ENCODE results near the gene CDK12. TPM values are rescaled to one million over a fixed set of nuclear protein-coding genes. Genes with fewer than 3 reads are reported as not detected.

CDK12 gene
- total and polyA plus RNA-seq, 9 of the 15 experiments (the other 6 are each of a cell fraction or from before 2014, with no cell fraction given): 3.4 to 65.6 (median 36.8) TPM

DNA sequence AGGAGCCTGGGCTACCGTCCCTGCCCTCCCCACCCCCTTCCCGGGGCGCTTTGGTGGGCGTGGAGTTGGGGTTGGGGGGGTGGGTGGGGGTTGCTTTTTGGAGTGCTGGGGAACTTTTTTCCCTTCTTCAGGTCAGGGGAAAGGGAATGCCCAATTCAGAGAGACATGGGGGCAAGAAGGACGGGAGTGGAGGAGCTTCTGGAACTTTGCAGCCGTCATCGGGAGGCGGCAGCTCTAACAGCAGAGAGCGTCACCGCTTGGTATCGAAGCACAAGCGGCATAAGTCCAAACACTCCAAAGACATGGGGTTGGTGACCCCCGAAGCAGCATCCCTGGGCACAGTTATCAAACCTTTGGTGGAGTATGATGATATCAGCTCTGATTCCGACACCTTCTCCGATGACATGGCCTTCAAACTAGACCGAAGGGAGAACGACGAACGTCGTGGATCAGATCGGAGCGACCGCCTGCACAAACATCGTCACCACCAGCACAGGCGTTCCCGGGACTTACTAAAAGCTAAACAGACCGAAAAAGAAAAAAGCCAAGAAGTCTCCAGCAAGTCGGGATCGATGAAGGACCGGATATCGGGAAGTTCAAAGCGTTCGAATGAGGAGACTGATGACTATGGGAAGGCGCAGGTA, 762 bp downstream of the CDK12 start (continued):
- TF ChIP-seq MEF2A (IDR thresholded peaks at IDR 0.05; ENCODE audit: control insufficient read depth, low read depth, low read length): no peak
- TF ChIP-seq ZNF584 (CRISPR knock-in tag; IDR thresholded peaks at IDR 0.05; ENCODE audit: low read depth): 0 out of 2 replicates have a peak, but pooled peaks have one; percentile 37
- no peak for TF ChIP-seq ESRRB (CRISPR knock-in tag; IDR thresholded peaks at IDR 0.05; ENCODE audit: borderline replicate concordance)
- TF ChIP-seq, protein P1, sequence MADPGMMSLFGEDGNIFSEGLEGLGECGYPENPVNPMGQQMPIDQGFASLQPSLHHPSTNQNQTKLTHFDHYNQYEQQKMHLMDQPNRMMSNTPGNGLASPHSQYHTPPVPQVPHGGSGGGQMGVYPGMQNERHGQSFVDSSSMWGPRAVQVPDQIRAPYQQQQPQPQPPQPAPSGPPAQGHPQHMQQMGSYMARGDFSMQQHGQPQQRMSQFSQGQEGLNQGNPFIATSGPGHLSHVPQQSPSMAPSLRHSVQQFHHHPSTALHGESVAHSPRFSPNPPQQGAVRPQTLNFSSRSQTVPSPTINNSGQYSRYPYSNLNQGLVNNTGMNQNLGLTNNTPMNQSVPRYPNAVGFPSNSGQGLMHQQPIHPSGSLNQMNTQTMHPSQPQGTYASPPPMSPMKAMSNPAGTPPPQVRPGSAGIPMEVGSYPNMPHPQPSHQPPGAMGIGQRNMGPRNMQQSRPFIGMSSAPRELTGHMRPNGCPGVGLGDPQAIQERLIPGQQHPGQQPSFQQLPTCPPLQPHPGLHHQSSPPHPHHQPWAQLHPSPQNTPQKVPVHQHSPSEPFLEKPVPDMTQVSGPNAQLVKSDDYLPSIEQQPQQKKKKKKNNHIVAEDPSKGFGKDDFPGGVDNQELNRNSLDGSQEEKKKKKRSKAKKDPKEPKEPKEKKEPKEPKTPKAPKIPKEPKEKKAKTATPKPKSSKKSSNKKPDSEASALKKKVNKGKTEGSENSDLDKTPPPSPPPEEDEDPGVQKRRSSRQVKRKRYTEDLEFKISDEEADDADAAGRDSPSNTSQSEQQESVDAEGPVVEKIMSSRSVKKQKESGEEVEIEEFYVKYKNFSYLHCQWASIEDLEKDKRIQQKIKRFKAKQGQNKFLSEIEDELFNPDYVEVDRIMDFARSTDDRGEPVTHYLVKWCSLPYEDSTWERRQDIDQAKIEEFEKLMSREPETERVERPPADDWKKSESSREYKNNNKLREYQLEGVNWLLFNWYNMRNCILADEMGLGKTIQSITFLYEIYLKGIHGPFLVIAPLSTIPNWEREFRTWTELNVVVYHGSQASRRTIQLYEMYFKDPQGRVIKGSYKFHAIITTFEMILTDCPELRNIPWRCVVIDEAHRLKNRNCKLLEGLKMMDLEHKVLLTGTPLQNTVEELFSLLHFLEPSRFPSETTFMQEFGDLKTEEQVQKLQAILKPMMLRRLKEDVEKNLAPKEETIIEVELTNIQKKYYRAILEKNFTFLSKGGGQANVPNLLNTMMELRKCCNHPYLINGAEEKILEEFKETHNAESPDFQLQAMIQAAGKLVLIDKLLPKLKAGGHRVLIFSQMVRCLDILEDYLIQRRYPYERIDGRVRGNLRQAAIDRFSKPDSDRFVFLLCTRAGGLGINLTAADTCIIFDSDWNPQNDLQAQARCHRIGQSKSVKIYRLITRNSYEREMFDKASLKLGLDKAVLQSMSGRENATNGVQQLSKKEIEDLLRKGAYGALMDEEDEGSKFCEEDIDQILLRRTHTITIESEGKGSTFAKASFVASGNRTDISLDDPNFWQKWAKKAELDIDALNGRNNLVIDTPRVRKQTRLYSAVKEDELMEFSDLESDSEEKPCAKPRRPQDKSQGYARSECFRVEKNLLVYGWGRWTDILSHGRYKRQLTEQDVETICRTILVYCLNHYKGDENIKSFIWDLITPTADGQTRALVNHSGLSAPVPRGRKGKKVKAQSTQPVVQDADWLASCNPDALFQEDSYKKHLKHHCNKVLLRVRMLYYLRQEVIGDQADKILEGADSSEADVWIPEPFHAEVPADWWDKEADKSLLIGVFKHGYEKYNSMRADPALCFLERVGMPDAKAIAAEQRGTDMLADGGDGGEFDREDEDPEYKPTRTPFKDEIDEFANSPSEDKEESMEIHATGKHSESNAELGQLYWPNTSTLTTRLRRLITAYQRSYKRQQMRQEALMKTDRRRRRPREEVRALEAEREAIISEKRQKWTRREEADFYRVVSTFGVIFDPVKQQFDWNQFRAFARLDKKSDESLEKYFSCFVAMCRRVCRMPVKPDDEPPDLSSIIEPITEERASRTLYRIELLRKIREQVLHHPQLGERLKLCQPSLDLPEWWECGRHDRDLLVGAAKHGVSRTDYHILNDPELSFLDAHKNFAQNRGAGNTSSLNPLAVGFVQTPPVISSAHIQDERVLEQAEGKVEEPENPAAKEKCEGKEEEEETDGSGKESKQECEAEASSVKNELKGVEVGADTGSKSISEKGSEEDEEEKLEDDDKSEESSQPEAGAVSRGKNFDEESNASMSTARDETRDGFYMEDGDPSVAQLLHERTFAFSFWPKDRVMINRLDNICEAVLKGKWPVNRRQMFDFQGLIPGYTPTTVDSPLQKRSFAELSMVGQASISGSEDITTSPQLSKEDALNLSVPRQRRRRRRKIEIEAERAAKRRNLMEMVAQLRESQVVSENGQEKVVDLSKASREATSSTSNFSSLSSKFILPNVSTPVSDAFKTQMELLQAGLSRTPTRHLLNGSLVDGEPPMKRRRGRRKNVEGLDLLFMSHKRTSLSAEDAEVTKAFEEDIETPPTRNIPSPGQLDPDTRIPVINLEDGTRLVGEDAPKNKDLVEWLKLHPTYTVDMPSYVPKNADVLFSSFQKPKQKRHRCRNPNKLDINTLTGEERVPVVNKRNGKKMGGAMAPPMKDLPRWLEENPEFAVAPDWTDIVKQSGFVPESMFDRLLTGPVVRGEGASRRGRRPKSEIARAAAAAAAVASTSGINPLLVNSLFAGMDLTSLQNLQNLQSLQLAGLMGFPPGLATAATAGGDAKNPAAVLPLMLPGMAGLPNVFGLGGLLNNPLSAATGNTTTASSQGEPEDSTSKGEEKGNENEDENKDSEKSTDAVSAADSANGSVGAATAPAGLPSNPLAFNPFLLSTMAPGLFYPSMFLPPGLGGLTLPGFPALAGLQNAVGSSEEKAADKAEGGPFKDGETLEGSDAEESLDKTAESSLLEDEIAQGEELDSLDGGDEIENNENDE (IDR thresholded peaks at IDR 0.05; ENCODE audit: low read depth, low read length): no peak
- TF ChIP-seq CCNT2 (IDR thresholded peaks at IDR 0.05; ENCODE audit: borderline replicate concordance, extremely low read depth, insufficient read length, low read depth, low read length): no peak
- TF ChIP-seq HNRNPUL1 (IDR thresholded peaks at IDR 0.05; ENCODE audit: low read length): no peak
- TF ChIP-seq SMARCB1 (IDR thresholded peaks at IDR 0.05; ENCODE audit: insufficient read length, low read depth): no peak
- no peak for TF ChIP-seq MCM2 (IDR thresholded peaks at IDR 0.05; ENCODE audit: low read depth)
- TF ChIP-seq SRSF1 (IDR thresholded peaks at IDR 0.05; ENCODE audit: low read depth, low read length): no peak
- TF ChIP-seq HDAC6 (IDR thresholded peaks at IDR 0.05; ENCODE audit: low read depth, low read length): no peak
- TF ChIP-seq, protein P2, sequence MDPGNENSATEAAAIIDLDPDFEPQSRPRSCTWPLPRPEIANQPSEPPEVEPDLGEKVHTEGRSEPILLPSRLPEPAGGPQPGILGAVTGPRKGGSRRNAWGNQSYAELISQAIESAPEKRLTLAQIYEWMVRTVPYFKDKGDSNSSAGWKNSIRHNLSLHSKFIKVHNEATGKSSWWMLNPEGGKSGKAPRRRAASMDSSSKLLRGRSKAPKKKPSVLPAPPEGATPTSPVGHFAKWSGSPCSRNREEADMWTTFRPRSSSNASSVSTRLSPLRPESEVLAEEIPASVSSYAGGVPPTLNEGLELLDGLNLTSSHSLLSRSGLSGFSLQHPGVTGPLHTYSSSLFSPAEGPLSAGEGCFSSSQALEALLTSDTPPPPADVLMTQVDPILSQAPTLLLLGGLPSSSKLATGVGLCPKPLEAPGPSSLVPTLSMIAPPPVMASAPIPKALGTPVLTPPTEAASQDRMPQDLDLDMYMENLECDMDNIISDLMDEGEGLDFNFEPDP (CRISPR knock-in tag; IDR thresholded peaks at IDR 0.05): no peak
- TF ChIP-seq FOXK2 (conservative IDR thresholded peaks at IDR 0.05 in 1 of 2, IDR thresholded peaks at IDR 0.05 in 1 of 2; ENCODE audit: low read depth in 2 of 2): no peak
- no peak for TF ChIP-seq STAT5A (IDR thresholded peaks at IDR 0.05; ENCODE audit: borderline replicate concordance, low read length)
- TF ChIP-seq NR1H2 (CRISPR knock-in tag; IDR thresholded peaks at IDR 0.05): no peak

All from K562 (cell line).